ENCODE measurements around the gene IGF2R. TPM values are rescaled to one million over a fixed set of nuclear protein-coding genes. Genes with fewer than 3 reads are reported as not detected.

Gene IGF2R
- total RNA-seq, 1 experiment from 2014 or later, result 31.5 TPM

GRCh38 chr6:160032538-160032937 lies 63.7 kb downstream of the IGF2R start:
- Histone ChIP-seq H3K79me2 (ENCODE audit: low read length) (0 out of 2 replicates have a peak, but pooled peaks cover 3% of the 10 kb centered on the region), H3F3A (ENCODE audit: low read length, unreplicated experiment) (no peaks in the 10 kb centered on the region), H3K36me3 (ENCODE audit: low read depth, low read length) (peaks cover 39% of the 10 kb centered on the region), H3K9ac (ENCODE audit: low read length) (no peak overlapping the region), H4K20me1 (ENCODE audit: low read length) (no peaks in the 10 kb centered on the region), H3K27ac (ENCODE audit: low read length) (no peak overlapping the region), H2AFZ (ENCODE audit: low read length) (no peak overlapping the region), H3K4me1 (ENCODE audit: insufficient read depth, low read length) (peaks cover 43% of the 10 kb centered on the region), H3K9me3 (ENCODE audit: low read length) (no peaks in the 10 kb centered on the region), H3K9me2 (replicated peaks; ENCODE audit: low read length) (no peaks in the 10 kb centered on the region), H3K27me3 (ENCODE audit: low read length) (no peaks in the 10 kb centered on the region), H3K4me2 (ENCODE audit: low read length) (no peak overlapping the region), H3K4me3 (ENCODE audit: low read length) (no peak overlapping the region)
- DNase-seq (no peak), ATAC-seq (no peak)
- ChIA-PET CTCF (no interaction called here), POLR2A (ENCODE audit: unreplicated experiment) (no interaction called here)
- no peak for TF ChIP-seq CTCF (conservative IDR thresholded peaks at IDR 0.05; ENCODE audit: low read depth, low read length)
- TF ChIP-seq EZH2phosphoT487 (IDR thresholded peaks at IDR 0.05; ENCODE audit: borderline replicate concordance, low read length), result no peak
- TF ChIP-seq EZH2 (IDR thresholded peaks at IDR 0.05; ENCODE audit: low read length, unreplicated experiment), result no peak
- BruUV-seq (replicated peaks), result no TSS peak
- intact Hi-C loops (cut with micrococcal nuclease), result no loop called here

GRCh38 chr6:160034036-160034930 lies 65.4 kb downstream of the IGF2R start:
- peaks cover 46% of the 10 kb centered on the region for H3K4me1 ChIP-seq (ENCODE audit: insufficient read depth, low read length)
- TF ChIP-seq EZH2phosphoT487 (IDR thresholded peaks at IDR 0.05; ENCODE audit: borderline replicate concordance, low read length), result no peak
- TF ChIP-seq CTCF (conservative IDR thresholded peaks at IDR 0.05; ENCODE audit: low read depth, low read length), result no peak
- H3K4me3 ChIP-seq (ENCODE audit: low read length), result no peak overlapping the region
- intact Hi-C loops (cut with micrococcal nuclease), result no loop called here
- H3F3A ChIP-seq (ENCODE audit: low read length, unreplicated experiment), result no peaks in the 10 kb centered on the region
- no peak overlapping the region for H2AFZ ChIP-seq (ENCODE audit: low read length)
- H3K36me3 ChIP-seq (ENCODE audit: low read depth, low read length), result peaks cover 38% of the 10 kb centered on the region
- H3K79me2 ChIP-seq (ENCODE audit: low read length), result peaks cover 9% of the 10 kb centered on the region; the same call in 1 of the 2 replicates
- no peaks in the 10 kb centered on the region for H3K9me2 ChIP-seq (replicated peaks; ENCODE audit: low read length)
- no peaks in the 10 kb centered on the region for H3K9me3 ChIP-seq (ENCODE audit: low read length)
- H3K9ac ChIP-seq (ENCODE audit: low read length), result no peak overlapping the region
- H3K27ac ChIP-seq (ENCODE audit: low read length), result no peak overlapping the region
- DNase-seq, result no peak
- ATAC-seq, result no peak
- no peaks in the 10 kb centered on the region for H3K27me3 ChIP-seq (ENCODE audit: low read length)
- H3K4me2 ChIP-seq (ENCODE audit: low read length), result no peak overlapping the region
- CTCF ChIA-PET, result no interaction called here
- BruUV-seq (replicated peaks), result no TSS peak
- H4K20me1 ChIP-seq (ENCODE audit: low read length), result no peaks in the 10 kb centered on the region
- POLR2A ChIA-PET (ENCODE audit: unreplicated experiment), result no interaction called here

GRCh38 chr6:160035241-160035640 lies 66.4 kb downstream of the IGF2R start:
- Histone ChIP-seq H3K4me3 (ENCODE audit: low read length) (no peak overlapping the region), H3K9me3 (ENCODE audit: low read length) (no peaks in the 10 kb centered on the region), H3K27me3 (ENCODE audit: low read length) (no peaks in the 10 kb centered on the region), H3K4me2 (ENCODE audit: low read length) (no peak overlapping the region), H3F3A (ENCODE audit: low read length, unreplicated experiment) (no peaks in the 10 kb centered on the region), H3K9me2 (replicated peaks; ENCODE audit: low read length) (no peaks in the 10 kb centered on the region), H3K36me3 (ENCODE audit: low read depth, low read length) (peaks cover 34% of the 10 kb centered on the region), H3K27ac (ENCODE audit: low read length) (no peak overlapping the region), H3K9ac (ENCODE audit: low read length) (no peak overlapping the region), H3K79me2 (ENCODE audit: low read length) (peaks cover 9% of the 10 kb centered on the region; the same call in 1 of the 2 replicates), H2AFZ (ENCODE audit: low read length) (no peak overlapping the region), H3K4me1 (ENCODE audit: insufficient read depth, low read length) (peaks cover 37% of the 10 kb centered on the region), H4K20me1 (ENCODE audit: low read length) (no peaks in the 10 kb centered on the region)
- no peak for ATAC-seq
- no TSS peak for BruUV-seq (replicated peaks)
- TF ChIP-seq CTCF (conservative IDR thresholded peaks at IDR 0.05; ENCODE audit: low read depth, low read length) (no peak), EZH2 (IDR thresholded peaks at IDR 0.05; ENCODE audit: low read length, unreplicated experiment) (no peak), EZH2phosphoT487 (IDR thresholded peaks at IDR 0.05; ENCODE audit: borderline replicate concordance, low read length) (no peak)
- DNase-seq, result no peak
- intact Hi-C loops (cut with micrococcal nuclease), result no loop called here
- ChIA-PET CTCF (no interaction called here), POLR2A (ENCODE audit: unreplicated experiment) (no interaction called here)
